ENCODE measurements around the gene INPP1.

Gene INPP1

GRCh38 chr2:190360561-190360960, 17.2 kb downstream of the INPP1 start:
- no peak for DNase-seq (ENCODE audit: low read depth)
- no peak overlapping the region for H3K4me3 ChIP-seq (ENCODE audit: control insufficient read depth, low read depth, low read length)
- TF ChIP-seq CTCF (conservative IDR thresholded peaks at IDR 0.05; ENCODE audit: control insufficient read depth, insufficient read depth, low read depth, low read length): no peak

- no peak for DNase-seq (ENCODE audit: low read depth)
- H3K4me3 ChIP-seq (ENCODE audit: control insufficient read depth, low read depth, low read length): no peak overlapping the region
- TF ChIP-seq CTCF (conservative IDR thresholded peaks at IDR 0.05; ENCODE audit: control insufficient read depth, insufficient read depth, low read depth, low read length): no peak
Measured at GRCh38 chr2:190360965-190361364, 17.6 kb downstream of the INPP1 start.

GRCh38 chr2:190361572-190361971, 18.2 kb downstream of the INPP1 start:
- TF ChIP-seq CTCF (conservative IDR thresholded peaks at IDR 0.05; ENCODE audit: control insufficient read depth, insufficient read depth, low read depth, low read length): no peak
- no peak for DNase-seq (ENCODE audit: low read depth)
- no peak overlapping the region for H3K4me3 ChIP-seq (ENCODE audit: control insufficient read depth, low read depth, low read length)

- DNase-seq (ENCODE audit: low read depth): no peak
- TF ChIP-seq CTCF (conservative IDR thresholded peaks at IDR 0.05; ENCODE audit: control insufficient read depth, insufficient read depth, low read depth, low read length): no peak
- no peak overlapping the region for H3K4me3 ChIP-seq (ENCODE audit: control insufficient read depth, low read depth, low read length)
Measured at GRCh38 chr2:190362894-190363293, 19.5 kb downstream of the INPP1 start.

GRCh38 chr2:190365499-190366204, 22.3 kb downstream of the INPP1 start:
- H3K4me3 ChIP-seq (ENCODE audit: control insufficient read depth, low read depth, low read length): no peak overlapping the region
- no peak for TF ChIP-seq CTCF (conservative IDR thresholded peaks at IDR 0.05; ENCODE audit: control insufficient read depth, insufficient read depth, low read depth, low read length)
- no peak for DNase-seq (ENCODE audit: low read depth)

GRCh38 chr2:190366248-190366753, 22.9 kb downstream of the INPP1 start:
- TF ChIP-seq CTCF (conservative IDR thresholded peaks at IDR 0.05; ENCODE audit: control insufficient read depth, insufficient read depth, low read depth, low read length): no peak
- no peak overlapping the region for H3K4me3 ChIP-seq (ENCODE audit: control insufficient read depth, low read depth, low read length)
- no peak for DNase-seq (ENCODE audit: low read depth)
